ENCODE data around the gene SPEF2. TPM values are rescaled to one million over a fixed set of nuclear protein-coding genes. Genes with fewer than 3 reads are reported as not detected.
"Not testable (repeated sequence)": the region's sequence is repeated elsewhere in the genome, so short reads cannot be mapped to it uniquely, and the experiment has no call there.

SPEF2 gene
- total RNA-seq, 1 experiment from 2014 or later, result not detected

DNA sequence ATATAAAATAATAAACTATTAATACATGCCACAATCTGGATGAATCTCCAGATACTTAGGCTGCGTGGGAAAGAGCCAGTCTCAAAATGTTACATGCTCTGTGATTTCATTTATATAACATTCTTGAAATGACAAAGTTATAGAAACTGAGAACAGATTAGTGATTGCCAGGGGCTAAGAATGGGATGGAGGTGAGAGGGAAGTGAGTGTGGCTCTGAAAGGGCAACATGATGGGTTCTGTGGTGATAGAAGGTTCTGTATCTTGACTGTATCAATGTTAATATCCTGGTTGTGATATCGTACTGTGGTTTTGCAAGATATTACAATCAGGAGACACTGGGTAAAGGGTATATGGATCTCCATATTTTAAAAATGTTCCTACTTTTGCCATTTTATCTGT lies 50.7 kb downstream of the SPEF2 start:
- no peak overlapping the region for H3K4me3 ChIP-seq
- H3K27ac ChIP-seq, result no peak overlapping the region
- no peak for DNase-seq (ENCODE audit: low read depth in 1 of 2, low spot score in 2 of 2)
- no peaks in the 10 kb centered on the region for H3K36me3 ChIP-seq
- no peaks in the 10 kb centered on the region for H3K4me1 ChIP-seq (replicated peaks)
- no peaks in the 10 kb centered on the region for H3K9me3 ChIP-seq (replicated peaks)
- no peaks in the 10 kb centered on the region for H3K27me3 ChIP-seq (replicated peaks)

DNA sequence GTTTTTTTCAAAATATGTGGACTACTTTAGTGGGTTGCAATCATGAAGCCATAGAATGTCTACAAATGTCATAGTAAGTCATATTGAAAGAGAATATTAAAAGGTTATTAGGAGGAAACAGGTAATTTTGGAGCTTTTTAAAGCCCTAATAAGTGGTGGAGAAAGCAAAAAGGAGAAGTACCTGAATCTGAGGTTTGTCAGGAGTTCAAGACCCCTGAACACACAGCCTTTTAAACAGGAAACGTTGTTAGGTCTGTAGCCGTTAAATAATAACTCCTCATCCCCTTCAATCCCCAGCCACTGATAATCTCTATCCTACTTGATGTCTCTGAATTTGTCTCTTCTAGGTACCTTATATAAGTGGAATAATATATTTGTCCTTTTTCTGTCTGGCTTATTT lies 51.1 kb downstream of the SPEF2 start:
- Histone ChIP-seq H3K27ac (no peak overlapping the region), H3K4me3 (no peak overlapping the region), H3K36me3 (no peaks in the 10 kb centered on the region), H3K9me3 (replicated peaks) (no peaks in the 10 kb centered on the region), H3K27me3 (replicated peaks) (no peaks in the 10 kb centered on the region), H3K4me1 (replicated peaks) (no peaks in the 10 kb centered on the region)
- no peak for DNase-seq (ENCODE audit: low read depth in 1 of 2, low spot score in 2 of 2)

DNA sequence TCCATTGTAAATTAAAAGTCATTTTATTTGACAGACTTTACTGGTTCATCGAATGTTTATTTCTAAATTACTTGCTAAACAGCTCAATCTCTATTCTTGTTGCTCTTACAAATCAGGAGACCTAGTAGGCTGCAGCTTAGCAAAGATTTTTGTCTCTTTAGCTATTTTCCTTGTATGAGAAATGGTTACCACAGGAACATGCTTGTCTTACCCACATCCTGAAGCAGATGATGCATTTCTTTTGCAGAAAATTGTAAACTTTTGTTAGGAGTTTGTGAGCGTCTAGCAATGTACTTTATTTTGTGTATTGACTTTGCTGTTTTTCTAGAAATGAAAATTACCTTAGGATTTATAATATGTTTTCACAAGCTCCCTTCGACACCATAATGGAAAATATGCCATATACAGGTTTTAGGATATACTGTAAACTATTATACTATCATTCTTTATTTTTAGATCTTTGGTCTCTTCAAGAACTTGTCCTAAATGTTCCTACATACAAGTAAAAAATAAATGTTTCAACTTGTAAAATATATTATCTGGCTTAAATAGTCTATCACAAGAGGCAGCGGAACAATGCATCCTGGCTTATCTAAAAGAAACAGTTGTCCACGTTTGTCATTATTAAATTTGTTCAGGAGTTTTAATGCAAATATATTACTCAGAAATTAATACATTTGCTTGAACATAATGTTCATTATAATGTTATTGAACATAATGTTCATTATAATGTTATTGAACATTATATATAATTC lies 54.1 kb downstream of the SPEF2 start:
- H3K9me3 ChIP-seq (replicated peaks), result no peaks in the 10 kb centered on the region
- H3K4me1 ChIP-seq (replicated peaks), result no peaks in the 10 kb centered on the region
- no peaks in the 10 kb centered on the region for H3K27me3 ChIP-seq (replicated peaks)
- no peak overlapping the region for H3K4me3 ChIP-seq
- no peak overlapping the region for H3K27ac ChIP-seq
- H3K36me3 ChIP-seq, result no peaks in the 10 kb centered on the region
- no peak for DNase-seq (ENCODE audit: low read depth in 1 of 2, low spot score in 2 of 2)

DNA sequence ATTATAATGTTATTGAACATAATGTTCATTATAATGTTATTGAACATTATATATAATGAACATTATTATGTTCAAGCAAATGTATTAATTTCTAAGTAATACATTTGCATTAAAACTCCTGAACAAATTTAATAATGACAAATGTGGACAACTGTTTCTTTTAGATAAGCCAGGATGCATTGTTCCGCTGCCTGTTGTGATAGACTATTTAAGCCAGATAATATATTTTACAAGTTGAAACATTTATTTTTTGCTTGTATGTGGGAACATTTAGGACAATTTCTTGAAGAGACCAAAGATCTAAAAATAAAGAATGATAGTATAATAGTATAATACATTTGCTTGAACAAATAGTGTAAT lies 54.6 kb downstream of the SPEF2 start:
- not testable (repeated sequence) for H3K4me3 ChIP-seq; H3K4me1 ChIP-seq (replicated peaks); H3K27me3 ChIP-seq (replicated peaks); H3K9me3 ChIP-seq (replicated peaks); H3K27ac ChIP-seq; DNase-seq (ENCODE audit: low read depth in 1 of 2, low spot score in 2 of 2); H3K36me3 ChIP-seq

DNA sequence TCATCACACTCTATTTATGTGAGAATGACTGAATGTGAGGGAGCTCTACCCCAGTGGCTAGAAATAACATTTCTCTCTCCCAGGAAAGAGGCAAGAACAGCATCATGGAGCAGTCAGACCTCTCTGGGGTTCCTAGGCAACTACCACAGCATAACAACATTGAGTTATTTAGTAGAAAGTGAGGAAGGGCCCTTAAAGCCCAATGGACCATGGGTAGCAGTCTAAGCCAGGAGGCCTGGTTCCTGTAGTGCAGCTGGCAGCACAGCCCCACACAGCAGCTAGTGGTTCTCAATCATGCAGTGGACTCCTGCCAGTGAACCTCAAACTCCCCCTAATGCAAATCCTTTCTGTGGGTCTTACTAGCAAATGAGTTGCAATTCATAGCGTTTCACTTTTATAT lies 55.3 kb downstream of the SPEF2 start:
- DNase-seq (ENCODE audit: low read depth in 1 of 2, low spot score in 2 of 2), result no peak
- H3K27ac ChIP-seq, result no peak overlapping the region

DNA sequence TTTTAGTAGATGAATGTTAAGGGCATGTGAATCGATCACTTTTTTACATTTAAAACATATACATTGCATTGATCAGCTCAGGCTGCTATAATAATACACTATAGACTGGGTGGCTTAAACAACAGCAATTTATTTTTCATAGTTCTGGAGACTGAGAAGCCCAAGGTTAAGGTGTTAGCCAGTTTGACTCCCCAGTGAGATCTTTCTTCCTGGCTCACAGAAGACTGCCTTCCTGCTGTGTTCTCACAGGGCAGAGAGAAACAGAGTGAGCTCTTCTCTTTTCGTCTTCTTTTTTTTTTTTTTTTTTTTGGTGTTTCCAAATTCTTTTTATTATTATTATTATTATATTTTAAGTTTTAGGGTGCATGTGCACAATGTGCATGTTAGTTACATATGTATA lies 56.4 kb downstream of the SPEF2 start:
- H3K27me3 ChIP-seq (replicated peaks), result no peaks in the 10 kb centered on the region
- H3K4me1 ChIP-seq (replicated peaks), result no peaks in the 10 kb centered on the region
- no peak overlapping the region for H3K4me3 ChIP-seq
- no peaks in the 10 kb centered on the region for H3K9me3 ChIP-seq (replicated peaks)
- no peak for DNase-seq (ENCODE audit: low read depth in 1 of 2, low spot score in 2 of 2)
- H3K27ac ChIP-seq, result no peak overlapping the region
- H3K36me3 ChIP-seq, result no peaks in the 10 kb centered on the region

More for the DNA sequence above, 55.3 kb downstream of the SPEF2 start:
- no peaks in the 10 kb centered on the region for H3K4me1 ChIP-seq (replicated peaks)
- H3K9me3 ChIP-seq (replicated peaks), result no peaks in the 10 kb centered on the region
- H3K27me3 ChIP-seq (replicated peaks), result no peaks in the 10 kb centered on the region
- no peaks in the 10 kb centered on the region for H3K36me3 ChIP-seq
- H3K4me3 ChIP-seq, result no peak overlapping the region

DNA sequence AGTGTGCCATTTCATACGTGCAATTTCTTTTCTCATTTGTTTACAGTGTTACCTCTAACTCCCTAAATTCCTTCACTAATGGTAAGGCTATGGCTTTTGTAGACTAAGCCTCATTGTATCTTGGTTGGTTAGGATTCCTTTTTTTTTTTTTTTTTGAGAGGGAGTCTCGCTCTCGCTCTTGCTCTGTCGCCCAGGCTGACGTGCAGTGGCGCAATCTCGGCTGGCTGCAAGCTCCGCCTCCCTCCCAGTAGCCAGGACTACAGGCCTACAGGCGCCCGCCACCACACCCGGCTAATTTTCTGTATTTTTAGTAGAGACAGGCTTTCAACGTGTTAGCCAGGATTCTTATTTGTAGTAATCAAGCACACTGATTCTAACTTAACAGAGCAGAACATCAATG lies 57.7 kb downstream of the SPEF2 start:
- H3K27me3 ChIP-seq (replicated peaks), result no peaks in the 10 kb centered on the region
- no peaks in the 10 kb centered on the region for H3K9me3 ChIP-seq (replicated peaks)
- H3K36me3 ChIP-seq, result no peaks in the 10 kb centered on the region
- H3K27ac ChIP-seq, result no peak overlapping the region
- no peak for DNase-seq (ENCODE audit: low read depth in 1 of 2, low spot score in 2 of 2)
- H3K4me1 ChIP-seq (replicated peaks), result no peaks in the 10 kb centered on the region
- no peak overlapping the region for H3K4me3 ChIP-seq

DNA sequence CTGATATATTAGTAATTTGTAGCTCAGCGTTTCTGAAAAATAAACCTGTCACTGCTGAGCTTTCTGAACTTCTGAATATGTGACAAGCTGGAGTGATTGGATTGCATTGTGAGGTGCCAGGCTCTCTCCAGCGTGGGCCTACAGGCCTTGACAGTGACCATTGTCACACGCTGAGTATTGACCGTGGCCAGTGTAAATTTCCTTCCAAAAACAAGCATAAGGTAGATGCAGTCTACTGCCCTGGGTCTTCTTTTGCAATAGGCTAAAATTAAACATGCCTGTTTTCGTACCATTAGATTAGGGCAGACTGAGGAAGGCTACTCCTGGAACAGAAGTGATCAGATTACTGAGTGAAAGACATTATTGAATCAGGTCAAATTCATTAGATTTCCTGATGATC lies 60.2 kb downstream of the SPEF2 start:
- Histone ChIP-seq H3K27me3 (replicated peaks) (no peaks in the 10 kb centered on the region), H3K4me3 (no peak overlapping the region), H3K4me1 (replicated peaks) (no peaks in the 10 kb centered on the region), H3K36me3 (no peaks in the 10 kb centered on the region), H3K27ac (no peak overlapping the region), H3K9me3 (replicated peaks) (no peaks in the 10 kb centered on the region)
- no peak for DNase-seq (ENCODE audit: low read depth in 1 of 2, low spot score in 2 of 2)

DNA sequence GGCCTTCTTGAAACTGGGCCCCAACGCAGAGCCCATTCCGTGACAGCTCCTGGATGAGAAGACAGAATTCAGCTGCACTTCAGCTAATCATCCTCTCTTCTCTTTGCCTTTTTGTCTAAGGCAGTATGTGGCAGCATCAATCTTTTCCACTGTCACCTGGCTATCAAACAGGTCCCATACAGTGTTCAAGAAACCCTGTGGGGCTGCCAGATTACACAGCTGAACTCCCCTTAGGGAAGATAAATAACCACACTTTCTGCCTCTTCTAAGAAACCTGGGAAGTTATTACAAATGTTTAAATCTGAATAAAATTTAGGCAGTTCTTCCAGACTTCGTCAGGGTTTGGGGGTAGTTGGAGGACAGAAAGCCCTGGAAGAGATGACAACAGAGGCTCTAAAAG lies 61.0 kb downstream of the SPEF2 start:
- DNase-seq (ENCODE audit: low read depth in 1 of 2, low spot score in 2 of 2), result no peak
- no peak overlapping the region for H3K4me3 ChIP-seq
- H3K27ac ChIP-seq, result no peak overlapping the region
- H3K27me3 ChIP-seq (replicated peaks), result no peaks in the 10 kb centered on the region
- no peaks in the 10 kb centered on the region for H3K36me3 ChIP-seq
- no peaks in the 10 kb centered on the region for H3K9me3 ChIP-seq (replicated peaks)
- H3K4me1 ChIP-seq (replicated peaks), result no peaks in the 10 kb centered on the region

DNA sequence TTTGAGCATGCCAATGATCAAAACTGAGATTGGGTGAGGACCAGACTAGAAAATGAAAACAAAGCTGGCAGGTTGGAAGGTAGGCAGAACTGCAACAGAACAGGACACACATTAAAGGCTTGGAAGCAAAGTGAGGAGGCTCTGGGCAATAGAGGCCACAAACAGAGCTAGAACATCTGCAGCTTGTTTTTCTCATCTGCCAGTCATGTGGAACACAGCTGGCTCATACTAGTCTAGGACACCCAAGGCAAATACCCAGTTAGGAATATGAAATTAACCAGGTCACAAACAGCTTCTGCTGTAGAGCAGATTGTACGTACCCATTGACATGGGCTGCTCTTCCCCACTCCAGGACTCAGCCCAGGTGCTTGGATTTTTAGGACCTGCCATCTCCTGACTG lies 61.7 kb downstream of the SPEF2 start:
- Histone ChIP-seq H3K4me1 (replicated peaks) (no peaks in the 10 kb centered on the region), H3K9me3 (replicated peaks) (no peaks in the 10 kb centered on the region), H3K27me3 (replicated peaks) (no peaks in the 10 kb centered on the region), H3K27ac (no peak overlapping the region), H3K36me3 (no peaks in the 10 kb centered on the region), H3K4me3 (no peak overlapping the region)
- no peak for DNase-seq (ENCODE audit: low read depth in 1 of 2, low spot score in 2 of 2)

DNA sequence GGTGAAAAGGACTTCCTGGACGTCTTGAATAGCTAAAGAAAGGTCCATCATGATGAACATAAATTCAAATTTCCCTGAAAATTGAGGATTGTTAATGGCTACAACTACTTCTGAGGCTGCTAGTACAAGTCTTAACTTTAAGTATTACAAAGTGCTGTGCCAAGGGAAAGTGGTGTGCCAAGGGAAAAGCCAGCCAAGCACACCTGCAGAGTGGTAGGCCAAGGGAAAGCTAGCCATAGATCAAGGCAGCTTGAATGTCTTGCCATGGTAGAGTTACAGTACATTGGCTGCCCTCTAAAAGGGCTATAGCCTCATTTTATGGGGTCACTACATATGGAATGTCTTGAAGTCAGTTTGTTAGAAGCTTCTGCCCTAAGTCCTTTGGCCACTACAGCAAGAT lies 64.2 kb downstream of the SPEF2 start:
- no peak overlapping the region for H3K4me3 ChIP-seq
- no peaks in the 10 kb centered on the region for H3K9me3 ChIP-seq (replicated peaks)
- no peaks in the 10 kb centered on the region for H3K36me3 ChIP-seq
- no peaks in the 10 kb centered on the region for H3K27me3 ChIP-seq (replicated peaks)
- DNase-seq (ENCODE audit: low read depth in 1 of 2, low spot score in 2 of 2), result no peak
- no peaks in the 10 kb centered on the region for H3K4me1 ChIP-seq (replicated peaks)
- no peak overlapping the region for H3K27ac ChIP-seq

DNA sequence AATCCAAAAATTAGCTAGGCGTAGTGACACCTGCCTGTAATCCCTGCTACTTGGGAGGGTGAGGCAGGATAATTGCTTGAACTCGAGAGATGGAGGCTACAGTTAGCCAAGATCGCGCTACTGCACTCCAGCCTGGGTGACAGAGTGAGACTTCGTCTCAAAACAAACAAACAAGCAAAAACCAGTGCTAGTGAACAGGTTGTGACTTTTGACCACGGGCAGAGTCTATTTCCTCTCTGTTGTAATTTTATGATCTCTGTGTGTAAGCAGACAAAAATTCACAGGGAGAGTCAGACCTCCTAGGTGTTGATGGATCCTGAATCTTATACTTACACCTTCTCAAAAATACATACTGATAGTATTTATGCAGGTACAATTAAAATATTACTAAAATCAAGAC lies 65.8 kb downstream of the SPEF2 start:
- no peak overlapping the region for H3K27ac ChIP-seq
- H3K9me3 ChIP-seq (replicated peaks), result no peaks in the 10 kb centered on the region
- no peak overlapping the region for H3K4me3 ChIP-seq
- H3K36me3 ChIP-seq, result no peaks in the 10 kb centered on the region
- DNase-seq (ENCODE audit: low read depth in 1 of 2, low spot score in 2 of 2), result no peak
- no peaks in the 10 kb centered on the region for H3K27me3 ChIP-seq (replicated peaks)
- H3K4me1 ChIP-seq (replicated peaks), result no peaks in the 10 kb centered on the region

DNA sequence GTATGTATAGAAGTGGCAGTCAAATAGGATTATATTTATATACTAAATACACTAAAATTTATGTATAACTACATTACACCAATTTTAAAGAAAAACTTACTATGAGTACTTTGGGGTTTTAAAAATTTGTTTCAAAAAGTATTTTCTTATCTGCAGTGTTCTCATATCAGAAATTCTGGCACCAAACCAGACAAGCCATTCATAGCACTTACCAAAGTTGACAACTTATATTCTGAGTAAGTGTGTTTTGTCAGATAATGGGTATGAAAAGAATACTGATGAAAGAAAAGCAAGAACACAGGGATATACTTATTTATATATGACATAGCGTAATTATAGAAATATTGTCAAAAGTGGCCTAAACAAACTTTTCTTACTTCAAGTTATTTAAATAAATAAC lies 67.5 kb downstream of the SPEF2 start:
- Histone ChIP-seq H3K9me3 (replicated peaks) (no peaks in the 10 kb centered on the region), H3K36me3 (no peaks in the 10 kb centered on the region), H3K4me3 (no peak overlapping the region), H3K4me1 (replicated peaks) (no peaks in the 10 kb centered on the region), H3K27ac (no peak overlapping the region), H3K27me3 (replicated peaks) (no peaks in the 10 kb centered on the region)
- DNase-seq (ENCODE audit: low read depth in 1 of 2, low spot score in 2 of 2), result no peak

DNA sequence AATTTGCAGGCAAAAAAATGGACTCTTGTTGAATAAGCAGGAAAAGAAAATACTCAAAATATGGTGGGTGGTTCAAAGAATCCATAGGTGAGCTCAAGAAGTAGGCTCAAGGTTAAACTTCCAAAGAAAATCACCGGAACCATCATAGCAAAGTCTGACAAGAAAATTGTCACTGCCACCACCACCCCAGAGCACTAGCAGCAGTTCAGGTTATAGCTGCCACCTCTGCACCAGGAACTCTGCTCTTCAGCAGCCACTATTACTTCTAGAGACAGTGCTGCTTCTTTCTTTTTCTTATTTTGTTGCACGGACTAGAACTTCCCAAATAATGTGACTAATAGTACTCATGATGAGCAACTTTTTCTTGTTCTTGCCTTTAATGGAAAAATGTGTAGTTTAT lies 70.3 kb downstream of the SPEF2 start:
- Histone ChIP-seq H3K4me3 (no peak overlapping the region), H3K4me1 (replicated peaks) (no peaks in the 10 kb centered on the region), H3K9me3 (replicated peaks) (no peaks in the 10 kb centered on the region), H3K36me3 (no peaks in the 10 kb centered on the region), H3K27ac (no peak overlapping the region), H3K27me3 (replicated peaks) (no peaks in the 10 kb centered on the region)
- no peak for DNase-seq (ENCODE audit: low read depth in 1 of 2, low spot score in 2 of 2)

DNA sequence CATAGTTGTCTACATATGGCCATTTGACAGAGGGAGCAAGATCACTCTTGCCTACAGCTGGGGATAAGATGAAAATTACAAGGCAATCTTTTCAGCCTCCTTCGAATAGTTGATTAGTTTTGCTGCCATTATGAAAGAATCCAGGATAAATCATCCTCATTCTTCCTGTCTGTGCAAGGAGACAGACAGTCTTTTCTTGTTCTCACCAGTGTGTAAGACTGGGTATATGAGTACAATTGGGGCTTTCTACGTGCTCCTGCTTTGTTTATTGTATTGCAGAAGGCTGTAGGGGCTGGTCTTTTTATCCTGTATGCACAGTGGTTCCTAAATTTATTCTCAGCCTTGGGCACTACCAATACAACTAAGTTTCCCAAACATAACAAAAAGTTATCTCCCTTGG lies 76.8 kb downstream of the SPEF2 start:
- Histone ChIP-seq H3K27ac (no peak overlapping the region), H3K4me1 (replicated peaks) (no peaks in the 10 kb centered on the region), H3K27me3 (replicated peaks) (no peaks in the 10 kb centered on the region; the same call in 1 of the 2 replicates), H3K9me3 (replicated peaks) (no peaks in the 10 kb centered on the region), H3K36me3 (no peaks in the 10 kb centered on the region), H3K4me3 (no peak overlapping the region)
- DNase-seq (ENCODE audit: low read depth in 1 of 2, low spot score in 2 of 2), result no peak
